GM19193 (cell line): ENCODE measurements around the gene DCANP1.

Experiments used
- POLR2A ChIP-seq: IDR thresholded peaks from 4 replicates; pipeline ENCODE4 v1.6.1; 2011; ENCODE audit not compliant: insufficient read depth, insufficient read length; ENCODE audit errors: extremely low read depth

The DCANP1 gene

GRCh38 chr5:135455876-135456237 is 8.7 kb upstream of the DCANP1 start:
- TF ChIP-seq POLR2A: no peak

GRCh38 chr5:135454946-135455345 is 7.8 kb upstream of the DCANP1 start:
- TF ChIP-seq POLR2A: no peak

GRCh38 chr5:135453613-135454012 is 6.5 kb upstream of the DCANP1 start:
- TF ChIP-seq POLR2A: no peak

- no peak for TF ChIP-seq POLR2A
Observed at GRCh38 chr5:135452321-135453030, 5.3 kb upstream of the DCANP1 start, which contains the start of gene TIFAB. TSS of gene TIFAB (minus strand) at chr5:135452351. CDS start at chr5:135449939, 2,412 bp downstream.

- no peak for TF ChIP-seq POLR2A
Observed at GRCh38 chr5:135451581-135452320, 4.6 kb upstream of the DCANP1 start.

GRCh38 chr5:135450952-135451351 is 3.8 kb upstream of the DCANP1 start:
- TF ChIP-seq POLR2A: no peak

- TF ChIP-seq POLR2A: no peak
Observed at GRCh38 chr5:135450336-135450735, 3.2 kb upstream of the DCANP1 start.

GRCh38 chr5:135449644-135450043 is 2.5 kb upstream of the DCANP1 start:
- no peak for TF ChIP-seq POLR2A

GRCh38 chr5:135448791-135449507 is 1.8 kb upstream of the DCANP1 start:
- TF ChIP-seq POLR2A: no peak

- TF ChIP-seq POLR2A: no peak
Observed at GRCh38 chr5:135448071-135448739, 1.1 kb upstream of the DCANP1 start.

- TF ChIP-seq POLR2A: no peak
Observed at GRCh38 chr5:135446615-135447014, 533 bp downstream of the DCANP1 start.

GRCh38 chr5:135446206-135446605 is 942 bp downstream of the DCANP1 start:
- no peak for TF ChIP-seq POLR2A

- no peak for TF ChIP-seq POLR2A
Observed at GRCh38 chr5:135445306-135445985, 1.7 kb downstream of the DCANP1 start.

GRCh38 chr5:135444881-135445280 is 2.3 kb downstream of the DCANP1 start:
- no peak for TF ChIP-seq POLR2A
